ENCODE data around the gene USP32.

The USP32 gene

GRCh38 chr17:60247836-60248461 is 144.0 kb downstream of the USP32 start:
- TF ChIP-seq ZFP3 (CRISPR knock-in tag; IDR thresholded peaks at IDR 0.05) = no peak
- TF ChIP-seq CREB5 (CRISPR knock-in tag; IDR thresholded peaks at IDR 0.05; ENCODE audit: low read depth) = no peak
- TF ChIP-seq TSHZ2 (CRISPR knock-in tag; IDR thresholded peaks at IDR 0.05) = no peak
- TF ChIP-seq BACH2 (CRISPR knock-in tag; IDR thresholded peaks at IDR 0.05; ENCODE audit: borderline replicate concordance) = no peak
- no peak for TF ChIP-seq ZC3H10 (CRISPR knock-in tag; IDR thresholded peaks at IDR 0.05)
- TF ChIP-seq ZNF8 (CRISPR knock-in tag; IDR thresholded peaks at IDR 0.05) = no peak
- TF ChIP-seq CSRNP3 (CRISPR knock-in tag; IDR thresholded peaks at IDR 0.05) = no peak
- TF ChIP-seq ZFP30 (CRISPR knock-in tag; IDR thresholded peaks at IDR 0.05) = no peak
- no peak for TF ChIP-seq ISL1 (CRISPR knock-in tag; IDR thresholded peaks at IDR 0.05)
- no peak for TF ChIP-seq ZNF565 (CRISPR knock-in tag; conservative IDR thresholded peaks at IDR 0.05; ENCODE audit: low read depth)
- TF ChIP-seq PATZ1 (CRISPR knock-in tag; IDR thresholded peaks at IDR 0.05; ENCODE audit: borderline replicate concordance) = no peak
- TF ChIP-seq ARNTL (CRISPR knock-in tag; IDR thresholded peaks at IDR 0.05; ENCODE audit: borderline replicate concordance, low read depth) = no peak
- no peak for TF ChIP-seq ZNF70 (CRISPR knock-in tag; IDR thresholded peaks at IDR 0.05)
- no peak for TF ChIP-seq POU6F1 (CRISPR knock-in tag; IDR thresholded peaks at IDR 0.05; ENCODE audit: borderline replicate concordance, low read depth)
- no peak for TF ChIP-seq TOX (CRISPR knock-in tag; IDR thresholded peaks at IDR 0.05; ENCODE audit: borderline replicate concordance)
- TF ChIP-seq TCF4 (CRISPR knock-in tag; IDR thresholded peaks at IDR 0.05; ENCODE audit: borderline replicate concordance) = no peak
- no peak for TF ChIP-seq CSDC2 (CRISPR knock-in tag; IDR thresholded peaks at IDR 0.05)
- no peak for TF ChIP-seq PPARA (CRISPR knock-in tag; IDR thresholded peaks at IDR 0.05; ENCODE audit: borderline replicate concordance)
- no peak for TF ChIP-seq ESRRG (CRISPR knock-in tag; IDR thresholded peaks at IDR 0.05)
- no peak for TF ChIP-seq RARB (CRISPR knock-in tag; IDR thresholded peaks at IDR 0.05)
- ATAC-seq = no peak

GRCh38 chr17:60244656-60245055 is 147.3 kb downstream of the USP32 start:
- TF ChIP-seq TOX (CRISPR knock-in tag; IDR thresholded peaks at IDR 0.05; ENCODE audit: borderline replicate concordance) (no peak), ZFP3 (CRISPR knock-in tag; IDR thresholded peaks at IDR 0.05) (no peak), ZNF8 (CRISPR knock-in tag; IDR thresholded peaks at IDR 0.05) (no peak), OSR1 (CRISPR knock-in tag; IDR thresholded peaks at IDR 0.05) (no peak), RARB (CRISPR knock-in tag; IDR thresholded peaks at IDR 0.05) (no peak), CSRNP3 (CRISPR knock-in tag; IDR thresholded peaks at IDR 0.05) (no peak), ESRRG (CRISPR knock-in tag; IDR thresholded peaks at IDR 0.05) (no peak), CREB5 (CRISPR knock-in tag; IDR thresholded peaks at IDR 0.05; ENCODE audit: low read depth) (no peak), POU6F1 (CRISPR knock-in tag; IDR thresholded peaks at IDR 0.05; ENCODE audit: borderline replicate concordance, low read depth) (no peak), ZNF70 (CRISPR knock-in tag; IDR thresholded peaks at IDR 0.05) (no peak), CSDC2 (CRISPR knock-in tag; IDR thresholded peaks at IDR 0.05) (no peak), ZC3H10 (CRISPR knock-in tag; IDR thresholded peaks at IDR 0.05) (no peak), PATZ1 (CRISPR knock-in tag; IDR thresholded peaks at IDR 0.05; ENCODE audit: borderline replicate concordance) (no peak), TCF4 (CRISPR knock-in tag; IDR thresholded peaks at IDR 0.05; ENCODE audit: borderline replicate concordance) (no peak), ISL1 (CRISPR knock-in tag; IDR thresholded peaks at IDR 0.05) (no peak), ZFP30 (CRISPR knock-in tag; IDR thresholded peaks at IDR 0.05) (no peak), ZNF565 (CRISPR knock-in tag; conservative IDR thresholded peaks at IDR 0.05; ENCODE audit: low read depth) (no peak), BACH2 (CRISPR knock-in tag; IDR thresholded peaks at IDR 0.05; ENCODE audit: borderline replicate concordance) (no peak)
- no peak for ATAC-seq
